Skeletal muscle cell (primary cell): ENCODE measurements around the gene COQ8B.
"Not testable (repeated sequence)": the region's sequence is repeated elsewhere in the genome, so short reads cannot be mapped to it uniquely, and the experiment has no call there.

Experiments
- DNase-seq: peaks from one replicate; pipeline ENCODE4 v3.0.0-alpha.2; 2010; ENCODE audit warnings: low read depth
- H3K4me3 ChIP-seq: 2 replicates; pipeline ENCODE4 v1.5.1; 2011; ENCODE audit warnings: low read depth, mild to moderate bottlenecking, control low read depth, low read length, moderate library complexity

The COQ8B gene

GRCh38 chr19:40681039-40681438 lies 35.6 kb downstream of the COQ8B start:
- H3K4me3 ChIP-seq: no peak overlapping the region
- no peak for DNase-seq

- no peak for DNase-seq
- no peak overlapping the region for H3K4me3 ChIP-seq
These were observed 39.5 kb downstream of the COQ8B start for GRCh38 chr19:40677156-40677555.

- no peak for DNase-seq
- no peak overlapping the region for H3K4me3 ChIP-seq
These were observed 42.4 kb downstream of the COQ8B start for GRCh38 chr19:40674291-40674690.

- DNase-seq: no peak
These were observed 43.3 kb downstream of the COQ8B start for GRCh38 chr19:40673397-40673796.

GRCh38 chr19:40672573-40673299 lies 44.0 kb downstream of the COQ8B start:
- H3K4me3 ChIP-seq: no peak overlapping the region
- no peak for DNase-seq

More at GRCh38 chr19:40673397-40673796, 43.3 kb downstream of the COQ8B start:
- H3K4me3 ChIP-seq: no peak overlapping the region

- H3K4me3 ChIP-seq: no peak overlapping the region
- no peak for DNase-seq
These were observed 44.6 kb downstream of the COQ8B start for GRCh38 chr19:40672038-40672437.

GRCh38 chr19:40671404-40671803 lies 45.3 kb downstream of the COQ8B start:
- DNase-seq: no peak
- no peak overlapping the region for H3K4me3 ChIP-seq

- DNase-seq: no peak
- no peak overlapping the region for H3K4me3 ChIP-seq
These were observed 47.6 kb downstream of the COQ8B start for GRCh38 chr19:40668991-40669614.

GRCh38 chr19:40667602-40668001 lies 49.1 kb downstream of the COQ8B start:
- no peak for DNase-seq
- H3K4me3 ChIP-seq: no peak overlapping the region

- no peak for DNase-seq
- no peak overlapping the region for H3K4me3 ChIP-seq
These were observed 49.8 kb downstream of the COQ8B start for GRCh38 chr19:40666803-40667438.

- peak overlapping the region; percentile 66 for H3K4me3 ChIP-seq
- no peak for DNase-seq
These were observed 52.7 kb downstream of the COQ8B start for GRCh38 chr19:40663695-40664692.

- H3K4me3 ChIP-seq: peak overlapping the region; percentile 66
- DNase-seq: peak; percentile 67
These were observed 53.6 kb downstream of the COQ8B start for GRCh38 chr19:40662925-40663694.

- no peak for DNase-seq
- no peak overlapping the region for H3K4me3 ChIP-seq
These were observed 55.1 kb downstream of the COQ8B start for GRCh38 chr19:40661616-40662015.

GRCh38 chr19:40659566-40659965 lies 57.1 kb downstream of the COQ8B start:
- DNase-seq: no peak
- H3K4me3 ChIP-seq: no peak overlapping the region

GRCh38 chr19:40659116-40659515 lies 57.6 kb downstream of the COQ8B start:
- no peak overlapping the region for H3K4me3 ChIP-seq
- no peak for DNase-seq

GRCh38 chr19:40658031-40658430 lies 58.7 kb downstream of the COQ8B start:
- no peak overlapping the region for H3K4me3 ChIP-seq
- DNase-seq: no peak

GRCh38 chr19:40655684-40656083 lies 61.0 kb downstream of the COQ8B start:
- H3K4me3 ChIP-seq: not testable (repeated sequence)

GRCh38 chr19:40652303-40652702 lies 64.4 kb downstream of the COQ8B start:
- DNase-seq, H3K4me3 ChIP-seq: not testable (repeated sequence)

More at GRCh38 chr19:40655684-40656083, 61.0 kb downstream of the COQ8B start:
- not testable (repeated sequence) for DNase-seq
